NAMALWA (cell line): ENCODE results near the gene ASPN.

Source experiments
- DNase-seq: peaks from one replicate; pipeline ENCODE4 v3.0.0-alpha.2; 2015; ENCODE audit warnings: low spot score

Gene ASPN

GRCh38 chr9:92468206-92468605 is 14.1 kb downstream of the ASPN start:
- DNase-seq: no peak

GRCh38 chr9:92467511-92467910 is 14.8 kb downstream of the ASPN start:
- no peak for DNase-seq

DNA sequence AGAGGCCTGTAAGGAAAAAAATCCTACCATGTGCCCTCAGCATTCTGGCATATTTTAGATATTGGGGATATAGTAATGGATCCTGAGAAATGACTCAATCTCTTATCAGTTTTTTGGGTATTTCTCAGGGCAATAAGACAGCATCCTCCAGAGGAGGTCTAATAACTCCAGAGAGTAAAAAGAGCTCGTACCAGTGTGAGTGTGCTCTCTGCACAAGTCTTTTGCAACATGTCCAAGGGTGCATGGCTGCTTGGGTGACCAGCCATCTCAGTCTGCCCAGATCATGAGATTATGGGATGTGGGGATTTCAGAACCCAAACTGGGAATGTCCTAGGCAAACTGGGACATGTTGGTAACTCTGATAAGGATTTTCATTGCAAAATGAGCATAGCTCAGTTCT is 15.3 kb downstream of the ASPN start:
- no peak for DNase-seq

DNA sequence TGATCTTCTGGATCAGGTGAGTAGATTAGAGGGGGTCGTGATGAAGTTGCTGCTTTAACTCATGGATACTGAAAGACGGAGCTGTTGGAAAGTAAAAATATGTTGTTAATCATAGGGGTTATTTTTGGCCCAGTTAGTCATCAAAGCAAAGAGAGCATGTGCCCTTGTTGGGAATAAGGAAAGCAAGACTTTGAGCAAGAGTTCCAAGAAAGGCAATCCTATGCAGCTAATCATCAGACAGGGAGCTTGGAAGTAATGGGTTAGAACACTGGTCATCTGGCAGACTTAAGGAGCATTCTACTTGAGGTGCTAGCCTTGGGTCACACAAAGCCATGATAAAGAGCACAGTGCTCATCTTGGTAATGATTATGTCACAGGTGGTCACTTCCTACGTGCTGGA is 18.3 kb downstream of the ASPN start:
- DNase-seq: no peak

- no peak for DNase-seq
Measured at GRCh38 chr9:92463387-92463786, 18.9 kb downstream of the ASPN start.

DNA sequence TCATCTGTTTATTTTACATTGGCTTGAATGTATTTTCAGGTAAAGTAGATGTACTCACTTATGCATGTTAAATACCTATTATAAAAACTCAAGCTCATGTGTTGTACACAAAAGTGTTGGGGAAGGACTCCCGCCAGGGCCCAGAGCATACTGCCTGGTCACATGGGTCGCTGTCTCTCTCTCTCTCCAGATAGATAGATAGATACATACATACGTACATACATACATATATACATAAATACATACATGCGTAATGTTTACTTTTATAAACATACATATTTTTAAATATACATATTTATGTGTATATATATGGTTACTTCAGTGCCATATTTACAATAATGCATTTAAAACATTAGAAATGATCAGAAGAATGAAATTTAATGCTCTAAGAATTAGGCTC is 24.7 kb downstream of the ASPN start:
- no peak for DNase-seq

GRCh38 chr9:92455217-92455616 is 27.1 kb downstream of the ASPN start:
- peak; percentile 37 for DNase-seq

DNA sequence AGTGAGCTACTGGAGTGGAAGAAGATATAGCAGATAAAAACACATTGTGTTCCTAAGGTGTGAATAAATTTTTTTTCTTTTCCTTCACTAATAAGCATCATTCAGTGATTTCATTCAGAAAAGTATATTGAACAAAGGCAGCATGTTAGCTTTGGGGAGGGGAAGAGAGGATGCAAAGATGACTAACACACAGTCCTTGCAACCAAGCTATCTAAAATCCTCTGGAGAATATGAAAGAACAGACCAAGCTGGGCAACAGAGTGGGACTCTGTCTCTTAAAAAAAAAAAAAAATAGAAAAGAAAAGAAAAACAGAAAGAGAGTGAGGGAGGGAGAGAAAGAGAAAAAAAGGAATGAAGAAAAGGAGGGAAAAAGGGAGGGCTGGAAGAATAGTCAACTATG is 35.8 kb downstream of the ASPN start:
- no peak for DNase-seq

GRCh38 chr9:92444841-92445240 is 37.5 kb downstream of the ASPN start:
- DNase-seq: no peak

GRCh38 chr9:92440751-92441046 is 41.6 kb downstream of the ASPN start:
- no peak for DNase-seq

DNA sequence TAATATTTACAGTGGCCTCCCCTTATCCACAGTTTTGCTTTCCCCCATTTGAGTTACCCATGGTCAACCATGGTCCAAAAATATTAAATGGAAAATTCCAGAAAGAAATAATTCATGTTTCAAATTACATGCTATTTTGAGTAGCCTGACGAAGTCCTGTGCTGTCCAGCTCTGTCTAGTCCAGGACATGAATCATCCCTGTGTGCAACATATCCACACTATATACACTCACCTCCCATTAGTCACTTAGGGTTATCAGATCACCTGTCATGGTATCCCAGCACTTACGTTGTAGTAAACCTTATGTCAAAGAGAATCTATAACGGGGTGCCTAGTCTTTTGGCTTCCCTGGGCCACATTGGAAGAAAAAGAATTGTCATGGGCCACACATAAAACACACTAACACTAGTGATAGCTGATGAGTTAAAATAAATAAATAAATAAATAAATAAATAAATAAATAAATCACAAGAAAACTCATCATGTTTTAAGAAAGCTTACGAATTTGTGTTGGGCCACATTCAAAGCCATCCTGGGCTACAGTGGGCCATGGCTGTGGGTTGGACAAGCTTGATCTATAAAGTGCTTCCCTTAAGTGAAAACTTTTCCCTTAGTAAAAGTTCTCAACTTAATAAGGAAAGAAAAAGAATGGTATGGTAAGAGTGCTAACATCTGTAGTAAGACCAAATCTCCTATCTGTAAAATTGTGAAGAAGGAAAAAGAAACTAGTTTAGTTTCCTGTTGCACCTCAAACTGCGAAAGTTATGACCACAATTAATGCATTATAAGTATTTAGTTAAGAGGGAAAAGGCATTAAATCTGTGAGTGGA is 42.2 kb downstream of the ASPN start:
- no peak for DNase-seq

- DNase-seq: peak; percentile 20
Measured at GRCh38 chr9:92438900-92439526, 43.3 kb downstream of the ASPN start.

- no peak for DNase-seq
Measured at GRCh38 chr9:92435263-92435662, 47.0 kb downstream of the ASPN start.

GRCh38 chr9:92432972-92433548 is 49.2 kb downstream of the ASPN start:
- no peak for DNase-seq

GRCh38 chr9:92432350-92432749 is 50.0 kb downstream of the ASPN start:
- no peak for DNase-seq

DNA sequence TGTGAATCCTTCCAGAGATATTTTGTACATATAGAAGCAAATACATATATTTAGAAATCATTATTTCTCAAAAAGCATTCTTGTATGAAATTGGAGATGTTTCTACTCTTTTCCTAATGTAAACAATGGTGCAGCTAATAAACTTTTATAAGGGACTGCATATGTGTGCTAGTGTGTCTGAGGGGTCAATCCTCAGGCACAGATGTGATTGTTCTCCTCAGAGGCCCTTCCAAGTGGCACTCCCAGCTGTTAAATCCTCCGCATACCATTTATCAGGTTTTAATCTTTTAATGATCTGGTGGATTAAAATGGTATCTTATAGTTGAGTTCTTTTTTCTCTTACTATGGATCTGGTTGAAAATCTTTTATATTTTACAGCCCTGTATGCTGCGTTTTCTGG is 52.5 kb downstream of the ASPN start:
- DNase-seq: no peak

GRCh38 chr9:92426501-92427145 is 55.7 kb downstream of the ASPN start:
- DNase-seq: no peak

GRCh38 chr9:92425474-92425873 is 56.8 kb downstream of the ASPN start:
- no peak for DNase-seq

DNA sequence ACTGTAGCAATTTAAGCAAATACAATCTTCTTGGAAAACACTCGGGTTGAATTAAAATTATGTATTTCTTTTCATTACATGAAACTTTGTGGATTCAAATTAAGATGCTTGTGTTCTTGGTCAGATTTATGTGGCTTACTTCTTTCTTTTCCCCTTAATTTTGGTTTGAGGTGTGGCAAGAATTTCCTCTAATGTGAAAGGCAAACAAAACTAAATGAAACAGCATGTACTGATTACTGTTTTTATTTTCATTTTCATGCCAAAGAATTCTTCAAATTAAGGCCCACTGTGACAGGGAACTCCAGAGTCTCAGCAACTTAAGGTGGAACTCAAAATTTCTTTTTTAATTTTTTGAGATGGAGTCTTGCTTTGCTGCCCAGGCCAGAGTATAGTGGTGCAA is 58.0 kb downstream of the ASPN start, which contains the start of gene OMD:
Gene OMD (minus strand): TSS at position 132 of the 400 bp plus-strand sequence. CDS start 6,913 bp downstream, outside the sequence.
- DNase-seq: no peak

DNA sequence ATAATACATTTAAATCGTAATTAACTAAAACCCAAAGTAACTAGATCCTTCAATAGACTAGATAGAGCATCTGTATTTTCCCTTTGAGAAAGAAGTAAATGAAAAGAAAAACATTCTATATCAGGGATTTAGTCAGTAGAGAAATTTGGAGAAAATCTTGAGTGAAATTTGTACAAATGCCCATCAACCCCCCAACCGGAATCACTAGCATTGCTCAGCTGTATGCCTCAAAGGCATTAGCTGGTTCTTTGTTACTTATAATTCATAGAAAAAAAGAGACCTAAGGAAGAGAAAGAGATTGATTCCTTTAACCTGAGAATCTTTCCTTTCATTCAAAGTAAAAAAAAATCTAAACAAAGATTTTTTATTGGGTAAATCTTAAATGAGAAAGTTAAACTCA is 58.7 kb downstream of the ASPN start:
- DNase-seq: no peak

GRCh38 chr9:92422611-92423338 is 59.5 kb downstream of the ASPN start:
- DNase-seq: no peak

GRCh38 chr9:92414566-92414965 is 67.7 kb downstream of the ASPN start:
- DNase-seq: peak; percentile 22
